Upper lobe of left lung (tissue), 6 donors: ENCODE measurements around the gene SBSN. TPM values are rescaled to one million over a fixed set of nuclear protein-coding genes. Genes with fewer than 3 reads are reported as not detected.
A peak's percentile ranks its signal among the peaks of the same experiment; 100 is the strongest.

Experiments
- ATAC-seq, 2 donors: fragments of 200-7000 bp; cut with Tn5 transposase; one replicate each; pipeline ENCODE4 v1.9.1; 2022; ENCODE audit warnings: mild to moderate bottlenecking in 2 of 2, moderate library complexity in 2 of 2; ENCODE audit not compliant: low FRiP score in 2 of 2
- DNase-seq, 2 donors: peaks; one replicate each; pipeline ENCODE4 v3.0.0-alpha.2; 2019 to 2020
- H3K27ac ChIP-seq, 4 donors: fragments of 200-600 bp; sonication (generic); one replicate each; pipeline ENCODE4 v1.5.1; 2016 to 2019
- H3K27me3 ChIP-seq, 4 donors: fragments of 200-600 bp; sonication (generic); one replicate each; pipeline ENCODE4 v1.5.1; 2017 to 2019
- H3K36me3 ChIP-seq, 4 donors: fragments of 200-600 bp; sonication (generic); one replicate each; pipeline ENCODE4 v1.5.1; 2016 to 2019
- H3K4me1 ChIP-seq, 4 donors: fragments of 200-600 bp; sonication (generic); one replicate each; pipeline ENCODE4 v1.5.1; 2018 to 2019
- H3K4me3 ChIP-seq, 4 donors: fragments of 200-600 bp; sonication (generic); one replicate each; pipeline ENCODE4 v1.5.1; 2017 to 2019; ENCODE audit warnings: mild to moderate bottlenecking in 2 of 4, moderate library complexity in 1 of 4
- H3K9me3 ChIP-seq, 4 donors: fragments of 200-600 bp; sonication (generic); one replicate each; pipeline ENCODE4 v1.5.1; 2018 to 2019
- CTCF ChIP-seq, 6 experiments: fragments of 450-650 bp in 4 of 6; fragments of 200-600 bp in 2 of 6; sonication (generic) in 2 of 6; IDR thresholded peaks; one replicate each; pipeline ENCODE4 v1.5.1; 2016 to 2019; ENCODE audit warnings: antibody characterized with exemption in 6 of 6
- EP300 ChIP-seq, 4 donors: sonication (generic); formaldehyde crosslinking; IDR thresholded peaks; one replicate each; pipeline ENCODE4 v1.5.1; 2017; ENCODE audit warnings: antibody characterized with exemption in 4 of 4, control low read depth in 2 of 4
- POLR2A ChIP-seq, 4 donors: fragments of 450-650 bp; IDR thresholded peaks; one replicate each; pipeline ENCODE4 v1.5.1; 2016 to 2017; ENCODE audit warnings: antibody characterized with exemption in 4 of 4, mild to moderate bottlenecking in 2 of 4
- POLR2AphosphoS5 ChIP-seq, 2 donors: sonication (generic); formaldehyde crosslinking; IDR thresholded peaks; one replicate each; pipeline ENCODE4 v1.5.1; 2017; ENCODE audit warnings: antibody characterized with exemption in 2 of 2
- WGBS, 2 donors: methylation state at CpG; one replicate each; pipeline ENCODE4 v1.1.5; 2017 to 2018; 5-methylcytosine and 5-hydroxymethylcytosine counted together
- total RNA-seq, 6 donors: library from RNA; depleted of rRNA in 4 of 6; stranded (reverse); fragments of >200 nt in 4 of 6; gene quantifications; one replicate each; pipeline versions ENCODE4 v1.1.0 to v1.2.1, GENCODE V29; 2016 to 2021
- donor health status: DM: no; HTN: no; CAD: no; lungs with moderate emphysema.
- donor health status: DM: no; HTN: yes; CAD: no; lungs with severe emphysema.

The SBSN gene
- total RNA-seq, 6 donors from 2014 or later = not detected

GRCh38 chr19:35549879-35550523 lies 21.9 kb upstream of the SBSN start:
- H3K4me1 ChIP-seq = peaks cover 11 to 18% (median 12%) of the 10 kb centered on the region in 4 donors
- no peak for ATAC-seq
- no peaks in the 10 kb centered on the region for H3K27me3 ChIP-seq
- H3K4me3 ChIP-seq = no peak overlapping the region
- WGBS, 2 donors = 87 to 92% methylated on average over 9 to 15 of the region's 15 CpGs
- no peak for DNase-seq
- no peak overlapping the region for H3K27ac ChIP-seq
- no peak for TF ChIP-seq CTCF (IDR thresholded peaks at IDR 0.05)
- no peak for TF ChIP-seq POLR2A (IDR thresholded peaks at IDR 0.05)
- TF ChIP-seq POLR2AphosphoS5 (IDR thresholded peaks at IDR 0.05) = no peak
- no peaks in the 10 kb centered on the region for H3K9me3 ChIP-seq
- H3K36me3 ChIP-seq = peaks cover 0 to 13% (median 2%) of the 10 kb centered on the region in 4 donors

- H3K9me3 ChIP-seq = no peaks in the 10 kb centered on the region
- TF ChIP-seq CTCF (IDR thresholded peaks at IDR 0.05) = peak; percentile 61 to 72 (median 70)
- TF ChIP-seq EP300 (IDR thresholded peaks at IDR 0.05) = no peak
- peak in 1 of 2 donors; percentile 55 for DNase-seq
- ATAC-seq = no peak
- H3K4me1 ChIP-seq = peaks cover 17 to 25% (median 18%) of the 10 kb centered on the region in 4 donors
- H3K27me3 ChIP-seq = no peaks in the 10 kb centered on the region
- no peak overlapping the region for H3K4me3 ChIP-seq
- 21 to 27% methylated on average over 6 of the region's 6 CpGs for WGBS, 2 donors
- H3K36me3 ChIP-seq = peaks cover 0 to 13% (median 2%) of the 10 kb centered on the region in 4 donors
- no peak overlapping the region for H3K27ac ChIP-seq
Measured at GRCh38 chr19:35549174-35549788, 21.2 kb upstream of the SBSN start.

- Histone ChIP-seq H3K4me1 (peaks cover 18 to 28% (median 20%) of the 10 kb centered on the region in 4 donors), H3K9me3 (no peaks in the 10 kb centered on the region), H3K27me3 (no peaks in the 10 kb centered on the region), H3K4me3 (peak overlapping the region in 2 of 4 donors; percentile 81 to 95), H3K27ac (peak overlapping the region in 1 of 4 donors; percentile 83), H3K36me3 (peaks cover 0 to 13% (median 2%) of the 10 kb centered on the region in 4 donors)
- DNase-seq = no peak
- TF ChIP-seq POLR2AphosphoS5 (IDR thresholded peaks at IDR 0.05) = no peak
- no peak for TF ChIP-seq CTCF (IDR thresholded peaks at IDR 0.05)
- no peak for TF ChIP-seq POLR2A (IDR thresholded peaks at IDR 0.05)
- no peak for ATAC-seq
- 82 to 85% methylated on average over 1 to 8 of the region's 8 CpGs for WGBS, 2 donors
Measured at GRCh38 chr19:35546532-35546931, 18.4 kb upstream of the SBSN start.

- ATAC-seq = peak in 1 of 2 donors; percentile 48
- DNase-seq = peak; percentile 34 to 91
- Histone ChIP-seq H3K27ac (peak overlapping the region; percentile 77 to 90 (median 85)), H3K4me1 (peaks cover 18 to 28% (median 20%) of the 10 kb centered on the region in 4 donors), H3K36me3 (peaks cover 0 to 12% (median 2%) of the 10 kb centered on the region in 4 donors), H3K9me3 (no peaks in the 10 kb centered on the region), H3K27me3 (no peaks in the 10 kb centered on the region), H3K4me3 (peak overlapping the region; percentile 69 to 95 (median 81))
- no peak for TF ChIP-seq EP300 (IDR thresholded peaks at IDR 0.05)
- TF ChIP-seq POLR2A (IDR thresholded peaks at IDR 0.05) = no peak
- TF ChIP-seq POLR2AphosphoS5 (IDR thresholded peaks at IDR 0.05) = no peak
- no peak for TF ChIP-seq CTCF (IDR thresholded peaks at IDR 0.05)
- WGBS, 2 donors = 3 to 7% methylated on average over 9 to 20 of the region's 27 CpGs
Measured at GRCh38 chr19:35545855-35546381, 17.8 kb upstream of the SBSN start.
